HG02981 (cell line): Measurements from ENCODE around the gene PPP6C.
"Not testable (repeated sequence)": the region's sequence is repeated elsewhere in the genome, so short reads cannot be mapped to it uniquely, and the experiment has no call there.

ENCODE experiments used
- ATAC-seq: cut with Tn5 transposase; IDR thresholded peaks from one replicate; pipeline ENCODE4 v1.9.1; 2021; ENCODE audit warnings: mild to moderate bottlenecking, moderate library complexity; ENCODE audit not compliant: unreplicated experiment

Gene PPP6C

GRCh38 chr9:125189361-125190289 is at the start of gene PPP6C:
Gene PPP6C (minus strand): TSS chr9:125189803. CDS start chr9:125189718, 85 bp downstream.
- ATAC-seq, result peak; percentile 97

DNA sequence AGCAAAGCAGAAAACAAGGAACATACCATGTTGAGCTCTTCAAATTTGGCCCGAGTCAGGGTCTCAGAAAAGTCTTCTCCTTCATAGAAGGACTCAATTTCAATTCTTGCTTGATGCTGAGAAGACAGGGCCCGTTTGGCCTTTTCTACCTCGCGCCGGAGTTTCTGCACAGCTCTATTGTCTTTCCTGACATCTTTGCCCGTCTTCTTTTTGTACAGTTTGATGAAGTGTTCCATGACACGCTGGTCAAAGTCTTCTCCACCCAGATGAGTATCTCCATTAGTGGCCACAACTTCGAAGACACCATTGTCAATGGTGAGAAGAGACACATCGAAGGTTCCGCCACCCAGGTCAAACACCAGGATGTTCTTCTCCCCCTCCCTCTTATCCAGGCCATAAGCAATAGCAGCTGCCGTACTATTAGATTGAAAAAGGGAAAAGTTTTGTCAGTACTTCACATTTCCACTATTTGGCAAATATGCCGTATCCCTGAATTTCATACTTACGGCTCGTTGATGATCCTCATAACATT is 49.4 kb upstream of the PPP6C start:
- ATAC-seq, result no peak

GRCh38 chr9:125238127-125238914 is 48.7 kb upstream of the PPP6C start:
- no peak for ATAC-seq

DNA sequence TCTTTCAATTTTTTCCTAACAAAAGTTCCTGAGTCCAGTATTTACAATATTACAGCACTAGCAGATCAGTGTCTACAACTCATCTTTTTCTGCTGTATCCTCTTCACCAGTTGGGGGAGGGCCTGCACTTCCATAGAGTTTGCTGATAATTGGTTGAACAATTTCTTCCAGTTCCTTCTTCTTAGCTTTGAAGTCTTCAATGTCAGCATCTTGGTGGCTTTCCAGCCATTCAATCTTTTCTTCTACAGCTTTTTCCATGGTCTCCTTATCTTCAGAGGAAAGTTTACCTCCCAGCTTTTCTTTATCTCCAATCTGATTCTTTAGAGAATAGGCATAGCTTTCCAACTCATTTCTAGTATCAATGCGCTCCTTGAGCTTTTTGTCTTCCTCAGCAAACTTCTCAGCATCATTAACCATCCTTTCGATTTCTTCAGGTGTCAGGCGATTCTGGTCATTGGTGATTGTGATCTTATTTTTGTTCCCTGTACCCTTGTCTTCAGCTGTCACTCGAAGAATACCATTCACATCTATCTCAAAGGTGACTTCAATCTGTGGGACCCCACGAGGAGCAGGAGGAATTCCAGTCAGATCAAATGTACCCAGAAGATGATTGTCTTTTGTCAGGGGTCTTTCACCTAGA is 47.0 kb upstream of the PPP6C start:
- ATAC-seq, result not testable (repeated sequence)

GRCh38 chr9:125235804-125236519 is 46.4 kb upstream of the PPP6C start:
- no peak for ATAC-seq

DNA sequence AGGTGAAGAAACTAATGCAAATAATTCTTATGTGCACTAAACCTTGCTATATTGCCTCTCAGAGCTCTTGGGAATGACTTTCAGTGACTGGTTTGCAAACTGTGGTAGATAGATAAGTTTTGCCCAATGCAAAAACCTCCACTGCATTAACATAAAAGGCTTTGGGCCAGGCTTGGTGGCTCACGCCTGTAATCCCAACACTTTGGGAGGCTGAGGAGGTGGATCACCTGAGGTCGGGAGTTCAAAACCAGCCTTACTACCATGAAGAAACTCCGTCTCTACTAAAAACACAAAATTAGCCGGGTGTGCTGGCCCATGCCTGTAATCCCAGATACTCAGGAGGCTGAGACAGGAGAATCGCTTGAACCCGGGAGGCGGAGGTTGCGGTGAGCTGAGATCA is 44.5 kb upstream of the PPP6C start:
- not testable (repeated sequence) for ATAC-seq

- ATAC-seq, result no peak
Observed at GRCh38 chr9:125233678-125234077, 44.1 kb upstream of the PPP6C start.

DNA sequence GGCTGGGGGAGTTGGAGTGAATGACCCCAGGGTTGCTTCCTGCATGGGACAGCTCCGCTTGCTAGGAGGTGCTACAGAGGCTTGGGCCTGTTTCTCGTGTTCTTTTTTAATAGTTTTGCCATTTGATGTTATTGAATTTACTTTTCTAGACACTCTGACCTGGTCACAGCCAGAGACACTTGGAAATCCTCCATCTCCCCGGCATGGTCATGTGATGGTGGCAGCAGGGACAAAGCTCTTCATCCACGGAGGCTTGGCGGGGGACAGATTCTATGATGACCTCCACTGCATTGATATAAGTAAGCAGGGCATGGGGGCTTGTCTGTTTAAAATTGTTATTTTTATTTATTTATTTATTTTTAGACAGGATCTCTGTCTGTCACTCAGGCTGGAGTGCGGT is 38.2 kb upstream of the PPP6C start:
- ATAC-seq, result no peak

GRCh38 chr9:125224858-125225257 is 35.3 kb upstream of the PPP6C start:
- ATAC-seq, result not testable (repeated sequence)

DNA sequence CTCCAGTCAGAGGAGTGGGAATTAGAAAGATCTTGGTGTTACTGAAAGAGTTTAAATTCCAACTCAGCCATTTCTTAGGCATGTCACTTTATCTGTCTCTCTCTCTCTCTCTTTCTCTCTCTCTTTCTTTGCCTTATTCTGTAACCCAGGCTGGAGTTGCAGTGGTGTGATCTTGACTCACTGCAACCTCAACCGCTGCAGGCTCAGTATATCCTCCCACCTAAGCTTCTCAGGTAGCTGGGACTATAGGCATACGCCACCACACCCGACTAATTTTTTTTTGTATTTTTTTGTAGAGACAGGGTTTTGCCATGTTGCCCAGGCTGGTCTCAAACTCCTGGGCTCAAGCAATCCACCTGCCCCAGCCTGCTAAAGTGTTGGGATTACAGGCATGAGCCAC is 29.0 kb upstream of the PPP6C start:
- ATAC-seq, result no peak

- ATAC-seq, result no peak
Observed at GRCh38 chr9:125214186-125214585, 24.6 kb upstream of the PPP6C start.

DNA sequence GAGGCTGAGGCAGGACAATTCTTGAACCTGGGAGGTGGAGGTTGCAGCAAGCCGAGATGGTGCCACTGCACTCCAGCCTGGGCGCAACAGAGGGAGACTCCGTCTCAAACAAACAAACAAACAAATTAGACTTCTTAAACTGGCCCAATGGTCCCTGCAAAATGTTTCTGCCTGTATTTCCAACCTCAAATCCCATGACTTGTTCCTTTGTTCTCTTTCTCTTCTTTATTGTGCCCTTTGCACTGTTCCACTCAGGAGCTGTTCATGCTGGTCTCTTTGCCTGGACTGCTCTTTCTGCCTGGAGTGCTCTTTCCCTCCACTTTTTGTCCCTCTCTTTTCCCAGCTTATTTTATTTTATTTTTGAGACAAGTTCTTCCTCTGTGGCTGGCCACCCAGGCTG is 14.9 kb upstream of the PPP6C start:
- no peak for ATAC-seq

DNA sequence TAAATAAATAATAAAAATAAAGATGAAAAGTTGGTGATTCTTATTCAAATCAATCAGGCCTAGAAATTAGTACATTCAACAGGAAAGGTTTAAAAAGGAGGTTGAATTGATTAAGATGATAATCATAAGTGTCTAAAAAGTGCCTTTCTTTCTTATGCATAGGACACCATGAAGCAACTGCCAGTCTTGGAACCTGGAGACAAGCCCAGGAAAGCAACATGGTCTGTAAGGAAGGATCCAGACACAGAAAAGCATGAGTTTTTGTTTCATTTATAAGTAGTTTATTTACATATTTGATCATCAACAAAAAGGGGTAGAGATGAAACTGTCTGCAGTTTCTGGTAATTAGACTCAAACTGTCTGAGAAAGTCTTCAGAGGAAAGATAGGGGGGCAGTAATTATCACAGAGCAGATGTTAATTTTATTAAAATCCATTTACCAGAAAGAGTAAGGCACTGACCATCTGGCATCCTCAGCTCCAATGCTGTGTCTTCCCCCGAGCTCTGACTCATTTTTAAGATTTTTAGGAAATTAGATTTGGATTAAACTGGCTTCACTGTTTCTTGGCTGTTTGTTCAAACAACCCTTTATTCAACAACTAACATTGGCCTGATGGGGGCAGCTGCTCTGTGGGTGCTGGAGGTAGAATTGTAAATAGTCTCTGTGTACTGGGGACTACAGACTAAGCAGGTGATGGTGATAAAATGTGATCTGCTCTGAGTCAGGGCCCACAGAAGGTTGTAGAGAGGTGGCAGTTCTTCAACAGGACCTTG is 13.4 kb upstream of the PPP6C start:
- no peak for ATAC-seq

DNA sequence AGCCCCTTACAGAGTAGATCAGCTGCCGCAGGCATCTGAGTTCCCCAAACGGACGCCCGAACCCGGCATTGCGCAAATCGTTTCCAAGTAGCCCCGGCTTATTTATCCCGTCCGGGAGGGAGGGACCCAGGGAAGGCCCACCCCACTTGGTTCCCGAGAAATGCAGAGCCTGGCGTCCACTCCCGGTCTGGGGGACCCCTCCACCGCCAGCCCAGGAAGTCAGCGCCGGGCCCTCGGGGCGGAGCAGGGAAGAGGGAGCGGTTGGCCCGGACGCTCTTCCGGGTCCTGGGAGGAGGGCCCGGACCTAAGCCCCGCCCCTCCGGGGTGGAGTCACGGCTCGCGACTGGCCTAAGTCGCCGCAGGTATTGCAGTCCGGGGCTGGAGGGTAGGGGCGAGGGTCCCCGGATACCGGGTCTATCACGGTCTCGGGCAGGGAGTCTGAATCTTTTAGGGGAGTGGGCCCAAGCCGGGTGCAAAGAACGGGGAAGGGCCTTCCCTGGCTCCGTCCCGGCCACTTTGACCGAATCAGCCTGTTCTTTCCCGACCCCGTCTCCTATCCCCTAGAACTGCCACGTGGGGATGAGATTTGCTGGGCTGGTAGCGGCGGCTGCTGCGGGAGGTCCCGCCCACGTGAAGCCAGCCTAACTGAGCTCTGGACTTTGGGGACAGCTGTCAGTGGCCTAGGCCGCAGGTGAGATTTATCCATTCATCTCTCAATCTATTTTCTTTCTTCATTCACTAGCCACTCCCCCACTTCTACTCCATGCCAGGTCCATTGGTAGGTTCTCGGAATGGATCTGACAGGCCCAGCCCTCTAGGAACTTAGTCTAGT is 10.8 kb upstream of the PPP6C start, which contains the start of gene RABEPK:
Gene RABEPK, plus strand, starts transcription at position 327 of the 832 bp plus-strand sequence. CDS start 2,472 bp downstream, outside the sequence.
- peak; percentile 96 for ATAC-seq

GRCh38 chr9:125195591-125195990 is 6.0 kb upstream of the PPP6C start:
- not testable (repeated sequence) for ATAC-seq

- not testable (repeated sequence) for ATAC-seq
Observed at GRCh38 chr9:125194466-125194865, 4.9 kb upstream of the PPP6C start.

DNA sequence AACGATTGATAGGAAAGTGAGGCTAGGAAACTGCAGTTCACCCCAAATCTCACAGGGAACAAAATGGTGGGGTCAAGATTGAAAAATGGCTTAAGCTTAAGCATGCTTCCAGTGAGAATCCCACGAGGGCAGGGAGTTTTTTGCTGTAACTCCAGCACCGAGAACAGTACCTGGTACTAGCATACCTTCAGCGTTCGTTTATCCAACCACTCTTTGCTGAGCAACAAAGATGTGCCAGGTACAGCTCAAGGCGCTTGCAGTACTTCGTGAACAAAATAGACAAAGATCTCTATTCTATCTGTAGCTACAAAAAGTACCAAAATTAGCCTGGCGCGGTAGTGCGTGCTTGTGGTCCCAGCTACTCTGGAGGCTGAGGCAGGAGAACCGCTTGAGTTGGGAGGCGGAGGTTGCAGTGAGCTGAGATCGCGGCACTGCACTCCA is 778 bp upstream of the PPP6C start:
- no peak for ATAC-seq

GRCh38 chr9:125189011-125189360 is 617 bp downstream of the PPP6C start:
- ATAC-seq, result peak; percentile 18

DNA sequence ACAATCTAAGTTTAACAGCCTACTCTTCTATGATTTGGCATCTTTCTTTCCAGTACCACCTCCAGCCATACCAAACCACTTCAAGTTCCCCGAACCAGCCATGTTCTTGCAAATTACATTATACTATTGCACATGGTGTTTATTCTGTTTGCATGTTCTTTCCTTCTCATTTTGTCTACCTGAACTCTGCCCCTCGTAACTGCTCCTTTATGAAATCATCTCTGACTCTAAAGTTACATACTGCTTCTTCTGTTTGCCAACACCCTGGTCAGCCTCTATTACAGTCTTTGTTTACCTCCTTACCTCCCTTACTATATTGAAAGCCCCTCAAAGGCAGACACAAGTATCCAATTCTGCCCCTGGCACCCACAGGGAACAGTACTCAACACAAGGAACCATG is 6.0 kb downstream of the PPP6C start:
- no peak for ATAC-seq
